Chondrocyte (in vitro differentiated cells): ENCODE results near the gene CDK3. TPM values are rescaled to one million over a fixed set of nuclear protein-coding genes. Genes with fewer than 3 reads are reported as not detected.

ENCODE experiments used
- DNase-seq: peaks from one replicate; pipeline ENCODE4 v3.0.0; 2021; ENCODE audit warnings: mixed read lengths, low spot score
- H3K27ac Mint-ChIP-seq: one replicate; pipeline ENCODE4 v1.8.0; 2021; ENCODE audit warnings: mild to moderate bottlenecking, moderate library complexity, mixed read lengths; ENCODE audit not compliant: unreplicated experiment
- H3K27me3 Mint-ChIP-seq: 2 replicates; pipeline ENCODE4 v1.8.0; 2021; ENCODE audit warnings: low read depth, mixed read lengths
- H3K36me3 Mint-ChIP-seq: 2 replicates; pipeline ENCODE4 v1.8.0; 2021; ENCODE audit warnings: low read depth, mixed read lengths
- H3K4me1 Mint-ChIP-seq: 2 replicates; pipeline ENCODE4 v1.8.0; 2021; ENCODE audit warnings: low read depth, mild to moderate bottlenecking, mixed read lengths
- H3K4me3 Mint-ChIP-seq: one replicate; pipeline ENCODE4 v1.8.0; 2021; ENCODE audit warnings: mild to moderate bottlenecking, moderate library complexity, mixed read lengths; ENCODE audit not compliant: unreplicated experiment
- H3K9me3 Mint-ChIP-seq: 2 replicates; pipeline ENCODE4 v1.8.0; 2021; ENCODE audit warnings: low read depth, mixed read lengths
- CTCF ChIP-seq: fragments of 200-600 bp; sonication (generic); IDR thresholded peaks from 2 replicates; pipeline ENCODE4 v1.5.0; 2021; ENCODE audit warnings: antibody characterized with exemption, mild to moderate bottlenecking, moderate library complexity
- total RNA-seq: library from RNA; stranded (reverse); gene quantifications from 3 replicates; pipeline ENCODE4 v1.2.1, GENCODE V29; 2021

The CDK3 gene
- total RNA-seq, 1 donor from 2014 or later, result 6.3 TPM

- TF ChIP-seq CTCF, result no peak
- Mint-ChIP-seq H3K36me3 (peaks cover 7% of the 10 kb centered on the region), H3K4me1 (peaks cover 12% of the 10 kb centered on the region), H3K9me3 (no peaks in the 10 kb centered on the region), H3K27me3 (no peaks in the 10 kb centered on the region), H3K27ac (no peak overlapping the region), H3K4me3 (no peak overlapping the region)
- no peak for DNase-seq
These were observed 1.4 kb downstream of the CDK3 start for GRCh38 chr17:76002100-76002499.

GRCh38 chr17:76003915-76004314 lies 3.3 kb downstream of the CDK3 start:
- Mint-ChIP-seq H3K27me3 (no peaks in the 10 kb centered on the region), H3K4me1 (peaks cover 7% of the 10 kb centered on the region), H3K9me3 (no peaks in the 10 kb centered on the region), H3K27ac (no peak overlapping the region), H3K36me3 (peaks cover 4% of the 10 kb centered on the region), H3K4me3 (no peak overlapping the region)
- no peak for TF ChIP-seq CTCF
- no peak for DNase-seq

- no peak overlapping the region for H3K27ac Mint-ChIP-seq
- no peaks in the 10 kb centered on the region for H3K9me3 Mint-ChIP-seq
- H3K27me3 Mint-ChIP-seq, result peaks cover 1% of the 10 kb centered on the region
- TF ChIP-seq CTCF, result no peak
- no peak overlapping the region for H3K4me3 Mint-ChIP-seq
- H3K4me1 Mint-ChIP-seq, result peaks cover 7% of the 10 kb centered on the region
- H3K36me3 Mint-ChIP-seq, result peaks cover 6% of the 10 kb centered on the region
- no peak for DNase-seq
These were observed 4.2 kb downstream of the CDK3 start for GRCh38 chr17:76004750-76005262.

- H3K4me3 Mint-ChIP-seq, result no peak overlapping the region
- TF ChIP-seq CTCF, result peak; percentile 92
- peaks cover 1% of the 10 kb centered on the region for H3K27me3 Mint-ChIP-seq
- peaks cover 7% of the 10 kb centered on the region for H3K4me1 Mint-ChIP-seq
- DNase-seq, result no peak
- no peak overlapping the region for H3K27ac Mint-ChIP-seq
- H3K9me3 Mint-ChIP-seq, result no peaks in the 10 kb centered on the region
- H3K36me3 Mint-ChIP-seq, result peaks cover 6% of the 10 kb centered on the region
These were observed 4.9 kb downstream of the CDK3 start for GRCh38 chr17:76005263-76006149.

- TF ChIP-seq CTCF, result no peak
- H3K9me3 Mint-ChIP-seq, result no peaks in the 10 kb centered on the region
These were observed 6.6 kb downstream of the CDK3 start for GRCh38 chr17:76007131-76007849.

More at GRCh38 chr17:76007131-76007849, 6.6 kb downstream of the CDK3 start:
- H3K4me1 Mint-ChIP-seq, result peaks cover 7% of the 10 kb centered on the region
- no peak for DNase-seq
- peaks cover 4% of the 10 kb centered on the region for H3K36me3 Mint-ChIP-seq
- peaks cover 1% of the 10 kb centered on the region for H3K27me3 Mint-ChIP-seq
- no peak overlapping the region for H3K27ac Mint-ChIP-seq
- H3K4me3 Mint-ChIP-seq, result no peak overlapping the region
